Measurements from ENCODE around the gene KRTAP19-3.
"Not testable (repeated sequence)": the region's sequence is repeated elsewhere in the genome, so short reads cannot be mapped to it uniquely, and the experiment has no call there.

Gene KRTAP19-3

GRCh38 chr21:30491963-30492428 lies at the start of gene KRTAP19-3:
Gene KRTAP19-3, minus strand, starts transcription at chr21:30492013. Its CDS starts 56 bp downstream, at chr21:30491957.
- no peak for DNase-seq

GRCh38 chr21:30518876-30519275 lies 27.1 kb upstream of the KRTAP19-3 start:
- DNase-seq = no peak

- no peak for DNase-seq
These were observed 23.9 kb upstream of the KRTAP19-3 start for GRCh38 chr21:30515681-30516080.

GRCh38 chr21:30505621-30506205 lies 13.9 kb upstream of the KRTAP19-3 start:
- DNase-seq = not testable (repeated sequence)

DNA sequence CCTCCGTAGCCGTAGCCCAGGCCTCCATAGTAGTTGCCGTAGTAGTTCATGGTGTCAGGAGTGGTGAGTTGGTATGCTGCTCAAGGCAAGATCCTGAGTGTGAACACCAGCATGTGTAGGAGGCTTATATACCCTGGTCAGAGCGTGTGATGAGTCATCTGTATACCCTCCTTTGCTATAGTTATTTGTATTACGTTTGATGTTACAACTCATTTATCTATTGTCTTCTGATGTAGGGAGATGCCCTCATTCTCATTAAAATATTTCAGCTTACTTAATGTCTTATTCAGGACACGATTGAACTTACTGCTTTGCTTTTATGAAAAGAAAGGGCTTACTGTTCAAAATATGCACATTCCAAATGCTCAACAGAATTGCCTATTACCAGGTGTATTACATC lies 10.2 kb upstream of the KRTAP19-3 start, which contains the start of gene KRTAP19-5:
KRTAP19-5 (minus strand) TSS at position 101 of the 400 bp plus-strand sequence; CDS start at position 50, 51 bp downstream.
- no peak for DNase-seq

DNA sequence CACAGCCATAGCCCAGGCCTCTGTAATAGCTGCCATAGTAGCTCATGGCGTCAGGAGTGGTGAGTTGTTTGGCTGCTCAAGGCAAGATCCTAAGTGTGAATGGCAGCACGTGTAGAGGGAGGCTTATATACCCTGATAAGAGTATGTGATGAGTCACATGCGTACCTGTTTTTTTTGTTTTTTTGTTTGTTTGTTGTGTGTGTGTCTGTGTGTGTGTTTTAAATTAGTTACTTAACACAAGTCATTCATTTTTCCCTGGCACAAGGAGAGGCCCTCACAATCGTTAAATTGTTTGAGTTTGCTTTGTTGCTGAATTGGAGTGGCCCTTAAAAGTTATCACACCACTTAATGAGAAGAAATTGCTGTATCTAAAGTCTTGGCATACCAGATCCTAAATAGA lies 5.3 kb upstream of the KRTAP19-3 start, which contains the start of gene KRTAP19-4:
KRTAP19-4 (minus strand) TSS at position 101 of the 400 bp plus-strand sequence; CDS start at position 46, 55 bp downstream.
- no peak for DNase-seq

DNA sequence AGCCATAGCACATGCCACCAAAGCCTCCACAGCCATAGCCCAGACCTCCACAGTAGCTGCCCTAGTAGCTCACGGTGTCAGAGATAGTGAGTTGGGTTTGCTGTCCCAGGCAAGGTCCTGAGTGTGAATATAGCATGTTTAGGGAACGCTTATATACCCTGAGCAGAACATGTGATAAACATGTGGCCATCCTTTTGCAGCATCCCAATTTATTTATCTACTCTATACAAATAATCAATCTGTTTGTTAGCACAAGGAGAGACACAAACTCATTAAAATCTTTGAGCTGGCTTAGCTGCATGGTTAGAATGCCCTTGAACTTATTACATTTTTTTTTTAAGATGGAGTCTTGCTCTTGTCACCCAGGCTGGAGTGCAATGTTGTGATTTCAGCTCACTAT lies 4.5 kb downstream of the KRTAP19-3 start, which contains the start of gene KRTAP19-2:
KRTAP19-2 (minus strand) TSS at position 101 of the 400 bp plus-strand sequence; CDS start at position 13, 88 bp downstream.
- no peak for DNase-seq

DNA sequence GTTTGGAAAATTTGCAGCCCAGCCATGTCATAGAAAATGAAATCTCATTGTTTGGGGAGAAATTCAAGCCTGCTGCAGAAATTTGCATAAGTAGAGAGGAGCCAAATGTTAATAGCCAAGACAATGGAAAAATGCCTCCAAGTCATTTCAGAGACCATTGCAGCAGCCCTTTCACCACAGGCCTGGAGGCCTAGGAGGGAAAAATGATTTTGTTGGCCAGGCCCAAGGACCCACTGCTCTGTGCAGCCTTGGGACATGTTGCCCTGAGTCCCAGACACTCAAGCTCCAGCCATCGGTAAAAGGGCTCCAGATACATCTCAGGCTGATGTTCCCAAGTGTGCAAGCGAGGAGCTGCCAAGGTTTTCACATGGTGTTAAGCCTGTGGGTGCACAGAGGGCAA lies 5.6 kb downstream of the KRTAP19-3 start:
- DNase-seq = no peak

DNA sequence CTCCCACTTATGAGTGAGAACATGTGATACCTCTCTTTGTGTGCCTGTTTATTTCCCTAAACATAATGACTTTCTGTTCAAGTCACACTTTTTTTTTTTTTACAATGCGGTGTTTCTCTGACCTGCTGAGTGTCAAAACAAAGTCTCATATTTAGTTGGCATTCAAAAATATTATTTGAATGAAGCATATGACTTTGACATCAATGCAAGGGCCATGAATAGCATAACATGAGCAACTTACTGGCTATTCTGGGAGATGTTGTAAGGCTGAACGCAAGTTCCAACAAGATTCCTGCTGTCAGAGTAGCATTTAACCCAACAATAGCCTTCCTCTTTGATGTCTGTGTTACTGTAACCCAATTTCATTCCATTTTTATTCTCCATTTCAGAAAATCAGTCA lies 9.7 kb downstream of the KRTAP19-3 start:
- no peak for DNase-seq

GRCh38 chr21:30480145-30480544 lies 11.7 kb downstream of the KRTAP19-3 start, which contains the start of gene KRTAP19-1:
Gene KRTAP19-1, minus strand, starts transcription at chr21:30480367. Its CDS starts 50 bp downstream, at chr21:30480317.
- no peak for DNase-seq

GRCh38 chr21:30479259-30479658 lies 12.6 kb downstream of the KRTAP19-3 start:
- DNase-seq = no peak

DNA sequence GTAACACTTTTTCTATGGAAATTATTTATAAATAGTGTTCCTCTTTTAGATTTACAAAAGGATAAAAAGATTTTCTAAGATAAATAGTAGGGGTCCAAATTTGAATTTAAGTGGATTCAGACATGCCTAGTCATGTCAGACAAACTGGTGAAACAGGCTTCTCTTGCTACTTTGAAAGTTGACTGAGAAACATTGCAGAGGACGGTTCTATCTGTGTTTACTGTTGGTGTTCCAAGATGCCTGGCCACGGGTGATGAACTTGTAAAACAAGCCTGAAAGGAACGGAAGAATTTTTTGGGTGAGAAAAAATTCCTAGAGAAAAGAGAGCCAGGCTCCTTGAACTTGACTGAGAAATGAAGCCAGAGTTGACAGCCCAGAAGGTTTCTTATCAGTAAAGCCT lies 13.8 kb downstream of the KRTAP19-3 start:
- DNase-seq = no peak

DNA sequence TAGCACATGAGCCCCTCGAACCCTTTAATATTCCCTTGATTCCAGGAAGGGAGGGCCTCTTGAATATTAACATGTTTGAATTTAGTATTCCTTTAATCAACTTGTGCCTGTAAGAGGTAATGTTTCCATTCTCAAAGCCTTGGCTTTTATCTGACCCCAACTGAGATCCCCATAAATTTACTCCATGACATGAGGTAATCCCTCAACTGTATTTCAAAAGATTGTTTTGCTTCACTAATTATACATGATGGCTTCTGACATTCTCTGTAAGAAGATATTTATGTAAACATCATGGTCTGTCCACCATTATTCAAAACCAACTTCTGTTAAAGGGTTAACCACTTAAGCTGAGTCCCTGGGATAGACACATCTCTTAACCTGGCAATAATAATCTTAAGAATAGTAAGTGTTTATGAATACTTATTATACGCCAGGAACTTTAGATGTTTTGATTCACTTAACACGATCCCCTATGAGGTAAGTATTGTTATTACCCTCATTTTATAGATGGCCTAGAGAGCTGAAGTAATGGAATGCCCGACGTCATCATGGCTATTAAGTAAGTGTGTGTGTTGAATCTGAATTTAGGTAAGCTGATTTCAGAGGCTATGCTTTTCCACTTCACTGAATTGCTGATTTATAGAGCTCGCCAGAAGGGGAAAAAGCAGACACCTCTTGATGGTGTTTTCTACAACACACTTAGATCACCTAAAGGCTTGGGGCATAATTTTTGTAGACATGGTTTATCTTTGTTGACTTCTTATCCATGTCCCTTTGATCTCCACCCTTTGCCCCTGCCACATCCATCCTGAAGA lies 22.7 kb downstream of the KRTAP19-3 start:
- no peak for DNase-seq

DNA sequence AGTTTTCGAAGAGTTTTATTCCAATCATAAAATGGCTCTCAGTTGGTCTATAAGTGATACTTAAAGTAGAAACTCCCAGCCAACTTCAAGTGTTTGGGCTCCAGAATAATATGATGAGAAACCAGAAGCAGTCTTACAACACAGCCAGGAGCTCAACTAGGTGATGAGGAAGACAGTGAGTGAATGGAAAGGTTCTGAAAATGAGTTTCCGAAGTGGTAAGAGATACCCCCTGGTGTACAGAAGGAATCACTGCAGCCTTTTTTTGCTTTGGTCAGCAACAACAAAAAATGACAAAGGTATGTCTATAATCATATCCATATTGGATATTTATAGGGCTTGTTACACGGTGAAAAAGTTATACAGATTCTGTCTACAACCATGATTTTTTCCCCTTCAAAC lies 28.1 kb downstream of the KRTAP19-3 start:
- DNase-seq = no peak

DNA sequence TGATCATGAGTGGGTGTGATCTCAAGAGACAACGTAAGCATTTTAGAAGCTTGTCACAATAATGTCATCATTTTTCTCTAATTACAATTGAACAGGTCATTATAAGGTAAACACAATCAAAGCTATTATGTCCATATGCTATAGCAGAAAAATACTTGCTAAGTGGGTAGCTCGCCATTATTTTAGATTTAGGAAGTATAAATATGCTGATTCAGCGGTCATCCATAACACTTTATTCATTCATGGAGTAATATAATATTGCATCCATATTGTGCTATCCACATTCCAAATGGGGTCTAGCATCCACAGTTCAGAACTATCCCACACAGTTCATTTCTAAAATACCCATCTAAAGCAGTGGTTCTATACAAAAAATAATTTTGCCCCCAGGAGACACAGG lies 43.3 kb downstream of the KRTAP19-3 start:
- DNase-seq = no peak

DNA sequence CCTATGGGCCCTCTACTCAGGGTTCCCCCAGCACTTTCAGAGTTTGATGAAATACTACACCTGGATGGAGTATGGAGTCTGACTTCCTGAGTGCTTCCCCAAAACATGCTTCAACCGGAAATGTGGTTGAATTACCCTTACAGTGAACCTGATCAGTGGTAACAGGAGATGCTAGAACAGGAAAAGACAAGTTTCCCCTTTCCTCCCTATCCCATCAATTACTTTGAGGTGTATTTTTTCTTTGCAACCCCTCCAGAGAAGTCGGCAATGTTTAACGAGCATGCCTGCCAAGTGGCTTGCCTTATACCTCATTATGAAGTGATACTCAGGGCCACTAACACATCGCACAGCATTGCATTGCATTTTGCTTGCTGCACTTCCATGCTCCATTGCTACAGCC lies 44.8 kb downstream of the KRTAP19-3 start:
- no peak for DNase-seq

- DNase-seq = no peak
These were observed 47.6 kb downstream of the KRTAP19-3 start for GRCh38 chr21:30444204-30444603.

DNA sequence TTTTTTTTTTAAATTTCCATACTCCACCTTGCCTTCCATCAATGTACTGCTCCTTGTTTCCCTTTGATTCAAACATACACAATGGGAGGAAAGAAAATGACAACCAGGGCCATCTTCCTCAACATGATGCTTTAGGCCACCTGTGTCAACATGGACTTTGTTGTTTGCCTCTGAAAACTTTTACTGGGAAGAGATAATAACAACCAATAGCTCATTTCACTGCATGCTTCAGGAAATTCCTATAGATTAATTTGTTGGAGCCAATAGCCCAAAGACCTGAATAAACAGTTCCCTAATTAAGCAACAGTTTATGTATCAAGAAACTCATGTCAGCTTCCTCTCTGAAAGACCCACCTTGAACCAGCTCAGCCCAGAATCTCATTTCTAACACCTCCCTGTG lies 48.6 kb downstream of the KRTAP19-3 start:
- no peak for DNase-seq

Measured in activated CD4-positive, alpha-beta T cell treated with anti-CD3 and anti-CD28 coated beads for 1 hour (primary cell).